Pancreas (tissue), 10 donors: ENCODE results near the gene ALG2. TPM values are rescaled to one million over a fixed set of nuclear protein-coding genes. Genes with fewer than 3 reads are reported as not detected.
A peak's percentile ranks its signal among the peaks of the same experiment; 100 is the strongest.
"Not testable (repeated sequence)": the region's sequence is repeated elsewhere in the genome, so short reads cannot be mapped to it uniquely, and the experiment has no call there.

ENCODE experiments used
- ATAC-seq, 4 donors: fragments of 200-7000 bp; cut with Tn5 transposase; one replicate each; pipeline versions ENCODE4 v1.8.0 to v1.9.1; 2020; ENCODE audit warnings: mild to moderate bottlenecking in 4 of 4, moderate library complexity in 4 of 4
- DNase-seq, 6 donors: peaks; one replicate each; pipeline ENCODE4 v3.0.0-alpha.2; 2020
- FAIRE-seq: peaks from 2 replicates; lab custom pipeline; 2012; peaks lifted over from hg19 to GRCh38; lab: Jason Lieb, UNC
- H3K27ac ChIP-seq, 4 donors: fragments of 200-600 bp; sonication (generic); 1 replicate in 3 of 4; 2 replicates in 1 of 4; pipeline versions ENCODE4 v1.5.0 to v1.8.0; 2020
- H3K27me3 ChIP-seq, 4 donors: fragments of 200-600 bp; one replicate each; pipeline ENCODE4 v1.8.0; 2021
- H3K36me3 ChIP-seq, 3 donors: fragments of 200-600 bp; sonication (generic) in 1 of 3; one replicate each; pipeline versions ENCODE4 v1.5.0 to v1.8.0; 2020 to 2021
- H3K4me1 ChIP-seq, 3 donors: fragments of 200-600 bp; one replicate each; pipeline ENCODE4 v1.8.0; 2021
- H3K4me3 ChIP-seq, 4 donors: fragments of 200-600 bp; sonication (generic) in 2 of 4; one replicate each; pipeline versions ENCODE4 v1.5.0 to v1.8.0; 2020 to 2021
- H3K9me3 ChIP-seq, 4 donors: fragments of 200-600 bp; one replicate each; pipeline ENCODE4 v1.8.0; 2021
- CTCF ChIP-seq, 4 donors: fragments of 200-600 bp; sonication (generic) in 3 of 4; IDR thresholded peaks; one replicate each; pipeline versions ENCODE4 v1.5.0 to v1.8.0; 2021; ENCODE audit warnings: antibody characterized with exemption in 4 of 4
- WGBS, 2 donors: extraction: QIAGEN DNeasy Blood & Tissue Kit; methylation state at CpG; one replicate each; pipeline ENCODE4 v1.1.7; 2013; 5-methylcytosine and 5-hydroxymethylcytosine counted together
- intact Hi-C, 3 donors: fragments of 100-400 bp; cut with DNase I; formaldehyde crosslinking; loops; one replicate each; pipeline versions ENCODE4 v1.11.1 to v1.14.2; 2022
- polyA plus RNA-seq, 2 donors: library from polyadenylated mRNA; stranded (reverse); fragments of 200-250 nt; gene quantifications; one replicate each; pipeline ENCODE4 v1.2.3, GENCODE V29; 2013
- total RNA-seq, 6 donors: library from RNA; stranded (reverse); fragmentation: NEBNext Ultra II Directional in 4 of 6; extraction: Animal tissue kit (Norgen Biotek cat#: 25700) in 4 of 6; gene quantifications; one replicate each; pipeline versions ENCODE4 v1.2.1 to v1.2.4, GENCODE V29; 2021 to 2023
- donor health status: healthy with polysubstance abuse.
- donor health status: DM: no; HTN: no; CAD: no; lungs with moderate emphysema.
- donor health status: DM: no; HTN: no; CAD: no.
- donor health status: control.
- donor health status: control.
- donor health status: Bipolar disorder and iron deficiency.
- donor health status: DM: yes; HTN: yes; CAD: no.
- donor health status: DM: no; HTN: no; CAD: no.
- donor health status: DM: no; HTN: no; CAD: no.
- donor health status: DM: yes; HTN: yes; CAD: no.

The ALG2 gene
- total and polyA plus RNA-seq, 8 donors: 17.9 to 35.6 (median 28.0) TPM

- no peak for TF ChIP-seq CTCF (IDR thresholded peaks at IDR 0.05)
- Histone ChIP-seq H3K4me3 (no peak overlapping the region), H3K9me3 (no peaks in the 10 kb centered on the region), H3K4me1 (peaks cover 3 to 15% (median 13%) of the 10 kb centered on the region in 3 donors), H3K27ac (no peak overlapping the region), H3K27me3 (no peaks in the 10 kb centered on the region), H3K36me3 (no peaks in the 10 kb centered on the region)
- intact Hi-C loops: no loop called here
- WGBS, 2 donors: 61 to 63% methylated on average over 6 of the region's 6 CpGs
- FAIRE-seq (no peak), ATAC-seq (no peak), DNase-seq (no peak)
Measured at GRCh38 chr9:99239341-99240060, 17.8 kb upstream of the ALG2 start.

DNA sequence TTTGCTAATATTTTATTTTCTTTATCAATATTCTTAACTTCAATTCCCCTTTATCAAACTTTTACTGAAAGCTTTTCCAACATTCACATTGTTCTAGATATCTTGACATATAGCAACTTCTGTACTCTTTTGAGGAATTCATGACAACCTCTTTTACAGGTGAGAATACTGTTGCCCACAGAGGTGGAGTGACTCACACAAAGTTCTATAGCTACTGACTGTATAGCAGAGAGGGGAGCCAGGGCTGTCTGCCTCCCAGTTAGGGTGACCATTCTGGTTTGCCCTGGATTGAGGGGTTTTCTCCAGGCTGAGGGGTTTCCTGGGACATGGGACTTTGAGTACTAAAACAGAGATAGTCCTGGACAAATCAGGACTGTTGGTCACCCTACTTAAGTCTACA, 16.6 kb upstream of the ALG2 start:
- no peak for DNase-seq
- no peak overlapping the region for H3K4me3 ChIP-seq
- peaks cover 3 to 15% (median 13%) of the 10 kb centered on the region in 3 donors for H3K4me1 ChIP-seq
- peak overlapping the region in 1 of 4 donors; percentile 59 for H3K27ac ChIP-seq
- H3K27me3 ChIP-seq: no peaks in the 10 kb centered on the region
- ATAC-seq: no peak
- FAIRE-seq: no peak
- no peak for TF ChIP-seq CTCF (IDR thresholded peaks at IDR 0.05)
- H3K36me3 ChIP-seq: peaks cover 0 to 4% (median 0%) of the 10 kb centered on the region in 3 donors
- intact Hi-C loops: no loop called here
- H3K9me3 ChIP-seq: no peaks in the 10 kb centered on the region

DNA sequence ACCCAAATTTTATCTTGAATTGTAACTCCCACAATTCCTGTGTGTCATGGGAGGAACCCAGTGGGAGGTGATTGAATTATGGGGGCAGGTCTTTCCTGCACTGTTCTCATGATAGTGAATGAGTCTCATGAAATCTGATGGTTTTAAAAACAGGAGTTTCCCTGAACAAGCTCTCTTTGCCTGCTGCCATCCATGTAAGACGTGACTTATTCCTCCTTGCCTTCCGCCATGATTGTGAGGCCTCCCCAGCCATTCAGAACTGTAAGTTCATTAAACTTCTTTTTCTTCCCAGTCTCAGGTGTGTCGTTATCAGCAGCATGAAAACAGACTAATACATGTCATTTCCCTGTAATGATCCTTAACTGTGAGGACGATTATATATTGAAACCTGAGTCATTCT, 16.1 kb upstream of the ALG2 start:
- H3K36me3 ChIP-seq, H3K4me3 ChIP-seq, DNase-seq, H3K27me3 ChIP-seq, FAIRE-seq, H3K9me3 ChIP-seq, ATAC-seq, intact Hi-C loops: not testable (repeated sequence)
- H3K27ac ChIP-seq: peak overlapping the region in 2 of 4 donors; percentile 59
- peaks cover 3 to 15% (median 13%) of the 10 kb centered on the region in 3 donors for H3K4me1 ChIP-seq
- 82% methylated on average over 4 of the region's 4 CpGs for WGBS, 2 donors

GRCh38 chr9:99237356-99237755, 15.6 kb upstream of the ALG2 start:
- Histone ChIP-seq H3K27me3 (no peaks in the 10 kb centered on the region), H3K27ac (peak overlapping the region in 2 of 4 donors; percentile 59), H3K4me1 (peaks cover 3 to 16% (median 15%) of the 10 kb centered on the region in 3 donors), H3K9me3 (no peaks in the 10 kb centered on the region), H3K4me3 (no peak overlapping the region), H3K36me3 (peaks cover 0 to 5% (median 0%) of the 10 kb centered on the region in 3 donors)
- intact Hi-C loops: no loop called here
- FAIRE-seq: no peak
- peak in 3 of 6 donors; percentile 58 to 69 (median 69) for DNase-seq
- no peak for TF ChIP-seq CTCF (IDR thresholded peaks at IDR 0.05)
- peak; percentile 83 to 89 (median 85) for ATAC-seq

DNA sequence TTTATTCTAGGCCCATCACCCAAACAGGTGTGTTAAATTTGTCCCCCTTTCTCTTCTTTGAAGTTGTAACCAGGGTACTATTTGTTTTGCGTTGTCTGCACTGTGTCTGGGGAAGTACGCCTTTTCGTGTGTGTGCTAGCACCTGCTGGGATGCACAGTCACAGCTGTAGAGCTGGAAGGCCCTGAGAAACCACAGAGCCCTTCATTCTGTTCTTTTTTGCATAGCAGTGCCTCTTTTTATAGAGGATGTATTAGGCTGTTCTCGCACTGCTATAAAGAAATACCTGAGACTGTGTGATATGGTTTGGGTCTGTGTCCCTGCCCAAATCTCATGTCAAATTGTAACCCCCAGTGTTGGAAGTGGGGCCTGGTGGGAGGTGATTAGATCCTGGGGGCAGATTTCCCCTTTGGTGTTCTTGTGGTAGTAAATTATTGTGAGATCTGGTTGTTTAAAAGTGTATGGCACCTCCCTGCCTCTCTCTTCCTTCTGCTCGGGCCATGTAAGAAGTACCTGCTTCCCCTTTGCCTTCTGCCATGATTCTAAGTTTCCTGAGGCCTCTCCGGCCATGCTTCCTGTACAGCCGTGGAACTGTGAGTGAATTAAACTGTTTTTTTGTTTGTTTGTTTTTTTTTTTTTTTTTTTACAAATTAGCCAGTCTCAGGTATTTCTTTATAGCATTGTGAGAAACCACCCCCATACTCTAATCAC, 14.3 kb upstream of the ALG2 start:
- peak overlapping the region in 2 of 4 donors; percentile 2 to 59 for H3K27ac ChIP-seq
- ATAC-seq (peak in 3 of 4 donors; percentile 36 to 49 (median 49)), FAIRE-seq (no peak), DNase-seq (no peak)
- no peak for TF ChIP-seq CTCF (IDR thresholded peaks at IDR 0.05)
- no peaks in the 10 kb centered on the region for H3K27me3 ChIP-seq
- peaks cover 3 to 17% (median 15%) of the 10 kb centered on the region in 3 donors for H3K4me1 ChIP-seq
- H3K9me3 ChIP-seq: no peaks in the 10 kb centered on the region
- intact Hi-C loops: no loop called here
- 66 to 67% methylated on average over 7 of the region's 7 CpGs for WGBS, 2 donors
- H3K36me3 ChIP-seq: peaks cover 0 to 13% (median 7%) of the 10 kb centered on the region in 3 donors
- H3K4me3 ChIP-seq: no peak overlapping the region
